A172 (cell line): ENCODE results near the gene ITK. TPM values are rescaled to one million over a fixed set of nuclear protein-coding genes. Genes with fewer than 3 reads are reported as not detected.
A peak's percentile ranks its signal among the peaks of the same experiment; 100 is the strongest.

ENCODE experiments used
- DNase-seq: peaks from one replicate; pipeline ENCODE4 v3.0.0-alpha.2; 2015; ENCODE audit warnings: low spot score
- total RNA-seq: library from RNA; depleted of rRNA; stranded (reverse); fragments of >200 nt; shearing (Covaris generic); gene quantifications from 2 replicates; pipeline ENCODE4 v1.2.3, GENCODE V29; 2014

Gene ITK
- total RNA-seq, 1 experiment from 2014 or later: 0.19 TPM

DNA sequence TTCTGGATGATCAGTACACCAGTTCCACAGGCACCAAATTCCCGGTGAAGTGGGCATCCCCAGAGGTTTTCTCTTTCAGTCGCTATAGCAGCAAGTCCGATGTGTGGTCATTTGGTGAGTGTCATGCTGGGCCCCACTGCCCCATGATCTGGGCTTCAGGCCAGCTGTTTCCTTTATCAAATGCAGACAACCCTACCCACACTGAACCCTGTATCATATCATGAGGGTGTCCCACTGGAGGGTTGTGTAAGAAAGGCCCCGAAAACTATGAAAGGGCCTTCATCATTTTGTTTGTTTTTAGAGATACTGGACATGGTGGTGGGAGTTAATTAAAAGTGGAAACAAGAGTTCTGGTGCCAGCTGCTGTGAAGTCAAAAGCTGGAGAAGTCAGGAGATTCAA lies 65.2 kb downstream of the ITK start:
- peak; percentile 10 for DNase-seq

DNA sequence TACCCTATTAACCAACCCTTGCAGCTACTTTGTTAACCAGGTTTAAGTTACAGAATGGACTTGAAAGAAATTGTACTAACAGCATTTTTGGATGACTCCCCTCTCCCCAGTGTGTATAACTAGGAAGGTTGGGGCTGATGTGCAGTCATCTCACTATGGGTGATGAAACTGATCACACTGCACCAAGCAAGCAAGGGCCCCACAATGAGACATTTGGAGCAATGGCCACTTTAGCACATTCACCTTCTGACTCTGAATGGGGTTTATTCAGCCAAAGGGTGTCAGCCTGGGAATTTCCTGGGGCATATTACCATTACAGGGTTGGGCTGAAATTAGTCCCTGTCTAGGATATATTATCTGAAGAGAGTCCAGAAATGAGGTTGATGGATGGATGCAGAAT lies 66.6 kb downstream of the ITK start:
- DNase-seq: no peak

DNA sequence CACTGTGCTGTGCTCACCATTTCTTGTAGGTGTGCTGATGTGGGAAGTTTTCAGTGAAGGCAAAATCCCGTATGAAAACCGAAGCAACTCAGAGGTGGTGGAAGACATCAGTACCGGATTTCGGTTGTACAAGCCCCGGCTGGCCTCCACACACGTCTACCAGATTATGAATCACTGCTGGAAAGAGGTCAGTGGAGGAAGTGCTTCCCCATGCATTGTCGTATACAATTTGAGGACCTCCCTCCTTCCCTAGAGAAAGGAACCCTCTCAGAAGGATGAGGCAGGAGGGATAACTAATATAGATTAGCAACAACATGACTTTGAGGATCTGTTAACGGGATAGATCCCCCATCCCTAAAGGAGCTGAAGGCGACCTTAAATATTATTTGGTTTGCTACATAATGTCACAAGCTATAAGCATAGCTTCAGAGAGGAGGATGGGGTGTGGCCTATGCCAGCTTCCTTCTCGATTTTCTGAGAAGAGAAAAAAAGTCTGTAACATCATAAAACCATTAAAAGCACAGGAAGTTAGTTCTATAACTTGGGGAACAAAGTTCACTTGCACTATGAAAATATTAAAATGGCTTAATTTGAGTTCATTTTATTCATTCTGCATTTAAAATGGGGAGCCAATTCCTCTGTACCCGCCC lies 68.3 kb downstream of the ITK start:
- DNase-seq: no peak

DNA sequence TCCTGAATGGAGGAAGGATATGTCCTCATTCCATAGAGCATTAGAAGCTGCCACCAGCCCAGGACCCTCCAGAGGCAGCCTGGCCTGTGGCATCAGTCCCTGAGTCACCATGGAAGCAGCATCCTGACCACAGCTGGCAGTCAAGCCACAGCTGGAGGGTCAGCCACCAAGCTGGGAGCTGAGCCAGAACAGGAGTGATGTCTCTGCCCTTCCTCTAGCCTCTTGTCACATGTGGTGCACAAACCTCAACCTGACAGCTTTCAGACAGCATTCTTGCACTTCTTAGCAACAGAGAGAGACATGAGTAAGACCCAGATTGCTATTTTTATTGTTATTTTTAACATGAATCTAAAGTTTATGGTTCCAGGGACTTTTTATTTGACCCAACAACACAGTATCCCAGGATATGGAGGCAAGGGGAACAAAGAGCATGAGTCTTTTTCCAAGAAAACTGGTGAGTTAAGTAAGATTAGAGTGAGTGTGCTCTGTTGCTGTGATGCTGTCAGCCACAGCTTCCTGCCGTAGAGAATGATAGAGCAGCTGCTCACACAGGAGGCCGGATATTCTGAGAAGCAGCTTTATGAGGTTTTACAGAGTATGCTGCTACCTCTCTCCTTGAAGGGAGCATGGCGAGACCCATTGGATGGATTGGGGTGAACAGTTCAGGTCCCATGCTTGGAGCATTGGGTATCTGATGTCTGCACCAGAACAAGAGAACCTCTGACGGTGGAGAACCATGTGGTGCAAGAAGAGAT lies 72.2 kb downstream of the ITK start:
- DNase-seq: peak; percentile 40

DNA sequence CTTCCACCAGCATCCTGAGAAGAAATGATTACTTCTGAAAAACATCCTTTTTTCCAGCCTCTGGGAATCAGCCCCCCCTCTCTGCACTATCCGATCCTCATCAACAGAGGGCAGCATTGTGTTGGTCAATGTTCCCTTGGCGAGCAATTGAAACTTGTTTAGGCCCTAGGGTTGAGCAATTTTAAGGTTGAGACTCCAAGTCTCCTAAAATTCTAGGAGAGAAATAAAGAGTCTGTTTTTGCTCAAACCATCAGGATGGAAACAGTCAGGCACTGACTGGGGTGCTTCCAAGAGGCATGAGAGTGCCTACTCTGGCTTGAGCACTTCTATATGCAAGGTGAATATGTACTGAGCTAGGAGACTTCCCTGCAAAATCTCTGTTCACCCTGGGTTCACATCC lies 72.9 kb downstream of the ITK start:
- DNase-seq: peak; percentile 34

DNA sequence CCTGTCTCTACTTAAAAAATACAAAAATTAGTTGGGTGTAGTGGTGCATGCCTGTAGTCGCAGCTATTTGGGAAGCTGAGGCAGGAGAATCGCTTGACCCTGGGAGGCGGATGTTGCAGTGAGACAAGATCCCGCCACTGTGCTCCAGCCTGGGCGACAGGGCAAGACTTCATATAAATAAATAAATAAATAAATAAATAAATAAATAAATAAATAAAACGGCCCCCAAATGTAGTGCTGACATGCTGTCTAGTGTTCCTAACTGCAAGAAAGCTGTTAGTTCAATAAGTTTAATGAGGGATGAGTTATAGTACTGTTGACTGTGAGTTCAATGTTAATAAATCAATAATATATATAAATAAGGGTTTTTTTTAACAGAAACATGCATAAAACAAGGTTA lies 77.8 kb downstream of the ITK start:
- no peak for DNase-seq

DNA sequence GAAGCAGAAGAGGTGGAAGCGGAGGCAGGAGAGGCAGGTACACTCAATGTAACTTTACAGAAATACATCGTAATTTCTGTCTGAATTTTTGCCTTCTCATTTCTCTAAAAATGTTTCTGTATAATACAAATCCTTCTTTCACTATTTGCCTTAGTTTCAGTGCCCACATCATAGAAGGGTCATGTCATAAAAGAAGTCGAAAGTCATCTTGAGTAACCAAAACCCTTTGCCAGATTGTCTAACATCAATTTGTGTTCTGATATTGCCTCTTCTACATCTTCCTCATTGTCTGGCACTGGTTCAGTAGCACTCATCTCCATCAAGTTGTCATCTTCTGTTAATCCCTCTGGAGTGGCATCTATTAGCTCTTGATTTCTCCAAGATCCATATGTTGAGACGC lies 79.1 kb downstream of the ITK start:
- DNase-seq: no peak

DNA sequence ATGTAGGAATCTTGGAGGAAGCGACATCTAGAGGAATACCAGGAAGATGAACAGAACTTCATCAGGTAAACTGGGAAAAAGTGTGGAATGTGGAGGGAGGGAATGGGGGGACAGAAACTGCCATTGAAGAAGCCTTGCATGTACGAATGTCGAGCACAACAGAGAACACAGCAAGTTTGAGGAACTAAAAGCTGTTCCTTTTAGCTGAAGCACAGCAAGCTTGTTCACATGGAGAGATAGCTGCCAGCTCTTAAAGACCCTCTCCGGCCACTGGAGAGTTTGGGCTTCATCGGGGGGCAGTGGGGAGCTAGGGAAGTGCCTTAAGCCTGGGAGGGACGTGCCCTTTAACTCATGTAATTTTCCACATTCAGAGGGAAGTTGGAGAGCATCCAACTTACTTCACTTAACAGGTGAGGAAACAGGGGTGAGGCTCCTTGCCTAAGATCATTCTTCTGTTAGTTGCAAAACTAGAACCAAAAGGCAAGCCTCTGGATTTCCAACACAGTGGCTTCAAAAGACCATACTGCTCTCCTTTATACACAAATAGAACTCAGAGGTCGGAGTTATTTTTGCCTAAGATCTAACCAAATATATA lies 83.0 kb downstream of the ITK start:
- DNase-seq: no peak

DNA sequence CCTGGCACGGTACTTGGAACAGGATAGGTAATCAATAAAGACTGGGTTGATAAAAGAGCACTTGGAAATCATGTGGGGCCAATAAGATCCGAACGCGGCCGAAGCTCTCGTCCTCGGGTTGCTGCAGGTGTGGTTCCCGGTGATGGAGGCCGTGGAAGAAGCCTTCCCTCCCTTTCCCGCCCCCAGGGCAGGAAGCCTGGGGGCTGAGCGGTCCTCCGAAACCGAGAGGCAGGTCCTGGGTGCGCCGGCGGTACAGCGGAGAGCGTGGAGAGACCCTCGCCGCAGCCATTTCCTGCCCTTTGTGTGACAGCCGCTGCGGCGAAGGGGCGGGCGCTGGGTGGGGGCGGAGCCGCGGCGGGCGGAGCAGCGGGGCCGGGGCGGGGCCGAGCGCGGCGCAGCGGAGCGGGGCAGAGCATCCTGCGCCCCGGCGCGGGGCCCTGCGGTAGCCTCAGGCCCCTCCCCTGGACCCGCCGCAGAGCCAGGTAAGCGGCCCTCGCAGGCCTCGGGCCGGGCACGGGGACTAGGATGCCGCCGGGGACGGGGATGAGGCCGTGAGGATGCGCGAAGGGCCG lies 85.2 kb downstream of the ITK start, which contains the start of gene CYFIP2:
CYFIP2 (plus strand) TSS at position 410 of the 572 bp plus-strand sequence. CDS start 19,239 bp downstream, outside the sequence.
- DNase-seq: peak; percentile 10

DNA sequence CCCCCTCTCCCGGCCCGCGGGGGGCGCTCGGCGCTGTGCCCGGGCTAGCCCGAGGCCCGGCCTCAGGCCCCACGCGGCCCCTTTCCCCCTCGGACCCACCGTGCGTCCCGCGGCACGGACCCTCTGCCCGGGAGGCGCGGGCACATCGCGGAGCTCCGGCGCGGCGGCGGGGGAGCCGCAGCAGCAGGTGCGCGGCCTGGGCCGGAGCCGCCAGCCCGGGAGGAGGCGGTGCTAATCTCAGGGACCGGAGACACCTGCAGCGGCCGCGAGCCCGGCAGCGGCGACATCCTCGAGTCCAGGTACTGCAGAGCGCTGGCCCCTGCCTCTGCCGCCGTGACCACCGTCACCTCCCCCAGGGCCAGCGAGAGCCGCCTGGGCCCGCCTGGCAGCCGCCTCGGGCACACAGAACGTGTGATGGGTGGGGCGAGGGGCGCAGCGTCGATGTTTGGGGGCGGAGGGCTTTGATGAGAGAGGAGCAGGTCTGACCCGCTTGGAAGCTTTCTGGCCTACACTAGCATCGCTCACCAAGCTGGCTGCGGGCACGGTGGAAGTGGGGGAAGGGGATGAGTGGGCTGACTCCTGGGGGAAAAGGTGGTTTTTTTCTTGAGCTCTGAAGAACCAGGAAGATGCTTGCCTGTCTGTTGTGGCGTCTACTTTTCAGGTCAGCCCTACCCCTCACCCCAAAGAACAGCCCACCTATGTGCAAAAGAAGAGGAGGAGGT lies 85.8 kb downstream of the ITK start:
- DNase-seq: no peak

DNA sequence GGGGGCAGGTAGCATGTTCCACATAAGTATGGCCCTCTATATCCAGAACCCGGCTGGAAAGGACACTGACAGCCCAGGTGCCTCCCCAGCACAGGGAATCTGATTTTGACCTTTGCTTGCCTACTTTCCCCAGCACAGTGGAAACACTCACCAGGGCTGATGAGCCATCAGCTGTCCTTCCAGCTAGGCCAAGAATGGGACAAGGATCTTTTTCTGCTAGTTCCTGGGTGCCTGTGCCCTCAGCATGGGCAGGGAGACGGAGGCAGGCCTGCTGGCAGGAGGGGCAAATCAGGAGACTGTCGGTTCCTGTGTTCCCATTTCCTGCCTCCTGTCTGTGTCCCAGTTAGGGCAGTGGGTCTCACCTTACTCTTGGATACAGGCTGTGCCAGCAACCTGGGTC lies 86.4 kb downstream of the ITK start:
- DNase-seq: no peak

DNA sequence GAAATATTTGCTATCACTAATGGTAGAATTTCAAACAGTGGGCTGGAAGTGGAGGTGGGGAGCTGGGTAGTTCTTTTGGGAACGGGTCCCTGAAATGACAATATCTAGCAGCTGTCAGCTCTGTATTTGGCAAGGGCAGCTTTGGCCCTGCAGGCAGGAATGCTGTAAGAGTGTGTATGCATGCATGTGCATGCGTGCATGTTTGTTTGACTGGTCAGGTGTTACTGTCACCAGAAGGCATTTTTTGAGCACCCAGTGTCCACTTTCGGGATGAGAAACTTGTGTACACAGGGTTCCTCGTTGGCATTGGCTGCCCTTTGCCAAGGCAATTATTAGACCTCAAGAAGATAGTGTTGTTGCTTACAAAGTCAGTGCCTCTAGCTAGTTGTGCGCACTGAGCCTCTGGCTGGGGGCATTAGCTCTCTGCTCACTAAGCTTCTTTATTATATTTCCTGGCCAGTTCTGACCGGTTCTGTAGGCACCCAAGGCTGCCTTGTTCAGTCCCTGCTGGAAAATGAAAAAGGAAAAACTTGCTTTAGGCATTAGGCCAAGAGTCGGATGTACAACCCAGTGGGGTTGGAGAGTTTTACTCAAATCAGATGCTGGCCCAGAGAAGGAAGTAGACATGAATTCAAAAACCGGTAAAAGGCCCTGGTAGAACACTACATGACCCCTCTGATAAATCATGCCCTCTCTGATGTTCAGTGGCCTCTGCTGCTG lies 87.3 kb downstream of the ITK start:
- no peak for DNase-seq

DNA sequence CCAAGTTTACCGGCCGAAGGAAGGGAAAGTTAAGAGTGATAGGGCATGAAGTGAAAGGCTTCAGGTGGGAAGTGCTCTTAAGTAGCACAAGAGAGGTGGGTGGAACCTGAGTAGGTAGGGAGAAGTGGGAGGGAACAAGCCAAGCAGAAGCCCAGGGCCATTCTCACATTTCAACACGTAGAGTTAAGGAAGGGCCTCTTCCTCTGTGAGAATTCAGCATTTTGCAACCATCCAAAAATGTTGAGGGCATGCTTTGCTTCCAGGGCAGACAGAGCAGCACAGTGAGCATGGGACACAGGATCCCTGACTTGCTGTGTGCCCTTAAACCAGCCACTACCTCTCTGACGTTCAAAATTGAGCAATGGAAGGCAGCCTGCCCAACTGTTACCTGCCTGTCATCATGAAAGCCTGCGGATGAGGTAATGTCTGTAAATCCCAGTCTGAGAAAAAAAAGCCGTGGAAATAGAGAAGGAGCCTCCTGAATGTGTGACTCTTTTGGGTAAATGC lies 88.6 kb downstream of the ITK start:
- no peak for DNase-seq

DNA sequence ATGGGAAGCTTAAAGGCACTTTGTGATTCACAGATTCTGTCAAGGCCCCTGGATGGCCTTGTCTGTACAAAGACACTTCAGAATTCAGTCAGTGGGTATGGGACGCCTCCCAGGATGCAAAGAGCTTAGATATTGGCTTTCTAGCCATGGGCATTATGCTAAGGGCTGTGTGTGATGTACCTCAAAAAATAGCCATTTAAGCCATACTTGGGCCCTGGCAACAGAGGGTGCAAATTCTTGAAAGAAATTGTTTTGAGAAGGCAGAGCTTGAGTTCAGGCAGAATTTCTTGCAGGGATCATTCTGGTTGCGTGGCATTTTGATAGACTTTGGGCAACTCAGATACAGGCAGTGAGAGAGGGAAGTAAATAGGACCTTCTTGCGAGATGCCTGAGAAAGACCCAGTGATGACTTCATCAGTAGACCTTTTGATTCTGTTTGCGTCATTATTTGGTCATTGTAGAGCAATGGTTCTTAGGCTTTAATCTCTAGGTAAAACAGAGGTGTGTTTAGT lies 89.2 kb downstream of the ITK start:
- DNase-seq: no peak

DNA sequence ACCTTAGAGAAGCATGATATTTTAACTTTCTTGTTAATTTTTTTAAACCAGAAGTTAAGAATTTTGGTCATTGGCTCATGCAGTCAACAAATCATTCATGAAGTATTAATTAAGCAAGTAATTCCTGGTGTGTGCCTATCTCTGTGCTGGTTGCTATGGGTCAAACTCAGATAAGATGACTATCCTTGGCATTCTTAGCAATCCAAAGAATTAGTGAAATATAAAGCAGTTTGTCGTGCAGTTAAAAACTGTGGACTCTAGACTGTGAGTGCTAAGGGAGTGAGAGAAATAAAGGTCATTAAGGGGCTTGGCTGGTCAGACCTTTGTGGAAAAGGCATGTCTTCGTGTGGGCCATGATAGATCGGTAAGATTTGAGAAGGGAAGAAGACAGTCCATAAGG lies 90.1 kb downstream of the ITK start:
- DNase-seq: no peak

DNA sequence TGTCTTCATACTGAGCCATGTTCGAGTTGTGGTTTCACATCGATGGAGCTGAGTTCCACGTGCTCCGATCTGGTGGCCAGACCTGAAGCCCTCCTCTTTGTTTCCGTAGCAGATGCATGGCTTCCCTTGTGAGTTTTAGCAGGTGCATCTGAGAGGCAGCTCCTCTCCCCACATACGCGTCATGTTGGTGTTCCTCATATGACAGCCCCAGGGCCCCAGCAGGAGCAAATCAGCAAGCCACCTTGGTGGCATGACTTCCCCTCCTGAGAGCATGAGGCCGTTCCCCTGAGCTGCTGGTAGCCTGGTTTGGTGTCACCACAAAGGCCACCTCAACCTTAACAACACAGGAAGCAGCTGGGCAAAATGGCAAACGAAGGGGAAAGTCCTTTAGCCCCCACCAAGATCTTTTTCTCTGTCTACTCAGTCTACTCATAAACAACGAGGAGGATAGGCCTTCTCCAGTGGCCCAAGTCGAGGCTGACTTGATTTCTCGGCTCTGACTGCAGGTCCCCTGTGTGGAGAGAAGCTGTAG lies 91.2 kb downstream of the ITK start:
- DNase-seq: no peak

DNA sequence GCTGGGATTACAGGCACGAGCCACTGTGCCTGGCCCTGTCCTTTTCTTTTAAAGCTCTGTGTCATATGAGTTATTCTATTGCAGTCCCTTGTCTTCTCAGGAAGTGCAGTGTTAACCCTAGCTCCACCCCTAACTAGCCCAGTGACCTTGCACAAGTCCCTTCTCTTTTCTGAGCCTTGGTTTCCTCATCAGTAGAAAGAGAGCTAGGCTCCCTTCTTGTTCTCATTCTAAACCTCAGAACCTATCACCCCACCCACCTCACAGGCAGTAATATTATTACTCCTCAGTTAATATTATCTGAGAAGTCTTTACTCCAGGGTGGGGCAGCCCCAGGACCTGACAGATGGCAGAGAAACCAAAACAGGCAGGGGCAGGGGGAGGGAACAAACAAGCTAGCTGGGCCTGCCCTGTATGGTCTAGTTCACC lies 92.5 kb downstream of the ITK start:
- DNase-seq: no peak

DNA sequence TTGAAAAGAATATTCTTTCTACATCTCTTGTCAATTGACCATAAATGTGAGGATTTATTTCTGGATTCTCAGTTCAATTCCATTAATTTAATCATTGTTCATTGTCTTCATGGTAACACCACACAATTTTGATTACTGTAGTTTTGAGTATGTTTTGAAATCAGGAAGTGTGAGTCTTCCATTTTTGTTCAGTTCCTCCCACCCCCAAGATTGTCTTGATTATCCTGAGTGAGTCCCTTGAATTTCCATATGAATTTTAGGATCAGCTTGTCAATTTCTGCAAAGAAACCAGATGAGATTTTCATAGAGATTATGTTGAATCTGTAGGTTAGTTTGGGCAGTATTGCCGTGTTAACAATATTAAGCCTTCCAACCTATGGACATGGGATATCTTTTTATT lies 94.8 kb downstream of the ITK start:
- no peak for DNase-seq

DNA sequence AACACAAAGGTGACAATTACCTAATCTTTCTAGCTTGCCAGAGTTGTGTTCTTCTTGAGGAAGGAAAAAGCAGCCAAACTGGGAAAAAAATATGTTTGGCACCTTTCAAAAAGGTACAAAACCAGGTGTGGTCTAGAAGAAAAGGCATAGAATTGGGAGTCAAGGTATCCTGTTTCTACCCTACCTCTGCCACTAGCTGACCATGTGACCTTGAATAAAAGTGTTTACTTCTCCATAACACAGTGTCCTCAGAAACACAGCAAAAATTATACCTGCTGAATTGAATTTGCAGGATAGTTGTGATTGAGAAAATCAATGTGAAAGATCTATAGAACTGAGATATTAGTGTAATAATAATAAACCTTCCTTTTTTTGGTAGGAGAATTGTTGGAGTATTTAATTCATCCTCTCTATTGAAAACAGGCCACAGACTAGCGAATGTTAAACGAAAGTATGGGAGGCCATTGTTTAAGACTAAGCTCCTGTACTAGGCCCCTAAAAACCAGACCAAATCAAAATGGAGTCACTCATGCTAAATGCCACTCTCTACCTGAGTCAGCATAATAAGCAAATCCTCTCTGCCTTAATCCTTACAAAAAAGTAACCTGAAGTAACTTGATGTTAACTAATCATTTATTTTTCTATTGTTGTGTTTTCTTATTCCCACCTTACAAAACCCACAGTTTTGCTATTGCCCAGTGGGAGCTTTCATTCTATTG lies 97.8 kb downstream of the ITK start:
- no peak for DNase-seq
